Peyer's patch (tissue), 4 donors: ENCODE results near the gene HAUS3.

Source experiments
- CTCF ChIP-seq, 6 experiments: fragments of 450-650 bp in 4 of 6; fragments of 200-600 bp in 2 of 6; sonication (generic) in 1 of 6; IDR thresholded peaks; one replicate each; pipeline ENCODE4 v1.5.1; 2017 to 2019; ENCODE audit warnings: antibody characterized with exemption in 6 of 6, mild to moderate bottlenecking in 3 of 6, moderate library complexity in 1 of 6
- POLR2A ChIP-seq, 2 donors: fragments of 450-650 bp; IDR thresholded peaks; one replicate each; pipeline ENCODE4 v1.5.1; 2017; ENCODE audit warnings: antibody characterized with exemption in 2 of 2, mild to moderate bottlenecking in 2 of 2, moderate library complexity in 2 of 2

- TF ChIP-seq CTCF (IDR thresholded peaks at IDR 0.05) (no peak), POLR2A (IDR thresholded peaks at IDR 0.05) (no peak)
These were observed 4.6 kb upstream of the HAUS3 start for GRCh38 chr4:2246384-2247127.
